Left lung (tissue), 10 donors: ENCODE measurements around the gene TRMT112. TPM values are rescaled to one million over a fixed set of nuclear protein-coding genes. Genes with fewer than 3 reads are reported as not detected.

Experiments used
- ATAC-seq: fragments of 200-7000 bp; cut with Tn5 transposase; one replicate; pipeline ENCODE4 v1.9.1; 2020; ENCODE audit warnings: moderate library complexity
- DNase-seq, 4 donors: peaks; one replicate each; pipeline ENCODE4 v3.0.0-alpha.2; 2013 to 2020
- H3K27ac ChIP-seq, 2 donors: fragments of 200-600 bp; sonication (generic) in 1 of 2; one replicate each; pipeline versions ENCODE4 v1.5.0 to v1.8.0; 2020 to 2021
- H3K27me3 ChIP-seq, 2 donors: fragments of 200-600 bp; sonication (generic) in 1 of 2; one replicate each; pipeline versions ENCODE4 v1.5.0 to v1.8.0; 2020 to 2021
- H3K36me3 ChIP-seq, 2 donors: fragments of 200-600 bp; sonication (generic) in 1 of 2; one replicate each; pipeline versions ENCODE4 v1.5.0 to v1.8.0; 2020 to 2021
- H3K4me1 ChIP-seq, 2 donors: fragments of 200-600 bp; one replicate each; pipeline ENCODE4 v1.8.0; 2021
- H3K4me3 ChIP-seq, 2 donors: fragments of 200-600 bp; sonication (generic) in 1 of 2; one replicate each; pipeline versions ENCODE4 v1.5.0 to v1.8.0; 2020 to 2021; ENCODE audit warnings: mild to moderate bottlenecking in 1 of 2
- H3K9me3 ChIP-seq, 2 donors: fragments of 200-600 bp; sonication (generic) in 1 of 2; one replicate each; pipeline versions ENCODE4 v1.5.0 to v1.8.0; 2020 to 2021
- CTCF ChIP-seq, 2 donors: fragments of 200-600 bp; sonication (generic) in 1 of 2; IDR thresholded peaks; one replicate each; pipeline versions ENCODE4 v1.5.0 to v1.8.0; 2021; ENCODE audit warnings: antibody characterized with exemption in 2 of 2
- intact Hi-C, 2 donors: fragments of 100-400 bp; cut with DNase I; formaldehyde crosslinking; loops; one replicate each; pipeline versions ENCODE4 v1.11.2 to v1.14.2; 2022
- polyA plus RNA-seq, 6 donors: library from polyadenylated mRNA; unstranded; fragments of 120-200 nt; gene quantifications; one replicate each; pipeline ENCODE4 v1.2.1, GENCODE V29; 2013; ENCODE audit not compliant: insufficient read length in 6 of 6
- total RNA-seq, 2 donors: library from RNA; stranded (reverse); fragmentation: NEBNext Ultra II Directional; extraction: Animal tissue kit (Norgen Biotek cat#: 25700); gene quantifications; one replicate each; pipeline ENCODE4 v1.2.1, GENCODE V29; 2021
- donor health status: DM: no; HTN: yes; CAD: no.
- donor health status: DM: no; HTN: no; CAD: no.

TRMT112 gene
- total and polyA plus RNA-seq, 8 donors: 178 to 252 (median 219) TPM

- intact Hi-C loops: no loop called here
Measured at GRCh38 chr11:64281957-64282770, 35.2 kb downstream of the TRMT112 start.

GRCh38 chr11:64278576-64279190 lies 38.7 kb downstream of the TRMT112 start:
- H3K27me3 ChIP-seq: no peaks in the 10 kb centered on the region
- H3K9me3 ChIP-seq: no peaks in the 10 kb centered on the region
- no peak for TF ChIP-seq CTCF (IDR thresholded peaks at IDR 0.05)
- DNase-seq: no peak
- peaks cover 7 to 10% of the 10 kb centered on the region in 2 donors for H3K4me1 ChIP-seq
- H3K4me3 ChIP-seq: no peak overlapping the region
- intact Hi-C loops: no loop called here
- peaks cover 0 to 56% of the 10 kb centered on the region in 2 donors for H3K36me3 ChIP-seq
- no peak overlapping the region for H3K27ac ChIP-seq
- ATAC-seq: no peak

More at GRCh38 chr11:64281957-64282770, 35.2 kb downstream of the TRMT112 start:
- no peak for TF ChIP-seq CTCF (IDR thresholded peaks at IDR 0.05)
- H3K9me3 ChIP-seq: no peaks in the 10 kb centered on the region
- H3K4me1 ChIP-seq: peaks cover 18 to 29% of the 10 kb centered on the region in 2 donors
- peaks cover 0 to 34% of the 10 kb centered on the region in 2 donors for H3K36me3 ChIP-seq
- no peak overlapping the region for H3K27ac ChIP-seq
- H3K4me3 ChIP-seq: no peak overlapping the region
- no peaks in the 10 kb centered on the region for H3K27me3 ChIP-seq
- ATAC-seq: no peak
- DNase-seq: no peak

GRCh38 chr11:64276653-64277431 lies 40.5 kb downstream of the TRMT112 start:
- no peak overlapping the region for H3K4me3 ChIP-seq
- no peaks in the 10 kb centered on the region for H3K27me3 ChIP-seq
- no peak for DNase-seq
- no peak overlapping the region for H3K27ac ChIP-seq
- H3K4me1 ChIP-seq: peaks cover 3 to 14% of the 10 kb centered on the region in 2 donors
- TF ChIP-seq CTCF (IDR thresholded peaks at IDR 0.05): no peak
- H3K9me3 ChIP-seq: no peaks in the 10 kb centered on the region
- ATAC-seq: peak; percentile 50
- peaks cover 0 to 48% of the 10 kb centered on the region in 2 donors for H3K36me3 ChIP-seq
- intact Hi-C loops: no loop called here

GRCh38 chr11:64275841-64276240 lies 41.5 kb downstream of the TRMT112 start:
- TF ChIP-seq CTCF (IDR thresholded peaks at IDR 0.05): no peak
- no peak overlapping the region for H3K27ac ChIP-seq
- H3K27me3 ChIP-seq: no peaks in the 10 kb centered on the region
- H3K4me1 ChIP-seq: peaks cover 5 to 19% of the 10 kb centered on the region in 2 donors
- ATAC-seq (no peak), DNase-seq (no peak)
- peaks cover 0 to 42% of the 10 kb centered on the region in 2 donors for H3K36me3 ChIP-seq
- no peak overlapping the region for H3K4me3 ChIP-seq
- H3K9me3 ChIP-seq: no peaks in the 10 kb centered on the region
- intact Hi-C loops: no loop called here
